ENCODE data around the gene SLC24A3. TPM values are rescaled to one million over a fixed set of nuclear protein-coding genes. Genes with fewer than 3 reads are reported as not detected.

The SLC24A3 gene
- total RNA-seq, 1 experiment from 2014 or later = not detected

- no peak for DNase-seq (ENCODE audit: low spot score)
Observed at GRCh38 chr20:19382386-19383340, 170.2 kb downstream of the SLC24A3 start.

GRCh38 chr20:19384940-19385339 lies 172.5 kb downstream of the SLC24A3 start:
- no peak for DNase-seq (ENCODE audit: low spot score)

GRCh38 chr20:19387251-19387650 lies 174.8 kb downstream of the SLC24A3 start:
- no peak for DNase-seq (ENCODE audit: low spot score)

GRCh38 chr20:19392344-19393130 lies 180.1 kb downstream of the SLC24A3 start:
- DNase-seq (ENCODE audit: low spot score) = no peak

GRCh38 chr20:19396460-19397081 lies 184.1 kb downstream of the SLC24A3 start:
- no peak for DNase-seq (ENCODE audit: low spot score)

GRCh38 chr20:19397226-19397625 lies 184.8 kb downstream of the SLC24A3 start:
- DNase-seq (ENCODE audit: low spot score) = no peak

- DNase-seq (ENCODE audit: low spot score) = no peak
Observed at GRCh38 chr20:19397666-19398065, 185.2 kb downstream of the SLC24A3 start.

- DNase-seq (ENCODE audit: low spot score) = no peak
Observed at GRCh38 chr20:19401096-19401495, 188.7 kb downstream of the SLC24A3 start.

GRCh38 chr20:19403549-19403948 lies 191.1 kb downstream of the SLC24A3 start:
- DNase-seq (ENCODE audit: low spot score) = no peak

- no peak for DNase-seq (ENCODE audit: low spot score)
Observed at GRCh38 chr20:19404826-19405225, 192.4 kb downstream of the SLC24A3 start.

GRCh38 chr20:19405958-19406357 lies 193.5 kb downstream of the SLC24A3 start:
- no peak for DNase-seq (ENCODE audit: low spot score)

- no peak for DNase-seq (ENCODE audit: low spot score)
Observed at GRCh38 chr20:19406381-19406780, 193.9 kb downstream of the SLC24A3 start.

GRCh38 chr20:19407196-19407595 lies 194.8 kb downstream of the SLC24A3 start:
- DNase-seq (ENCODE audit: low spot score) = no peak

GRCh38 chr20:19407736-19408135 lies 195.3 kb downstream of the SLC24A3 start:
- DNase-seq (ENCODE audit: low spot score) = peak; percentile 16

- no peak for DNase-seq (ENCODE audit: low spot score)
Observed at GRCh38 chr20:19408971-19409370, 196.5 kb downstream of the SLC24A3 start.

GRCh38 chr20:19411811-19412210 lies 199.4 kb downstream of the SLC24A3 start:
- no peak for DNase-seq (ENCODE audit: low spot score)

- DNase-seq (ENCODE audit: low spot score) = no peak
Observed at GRCh38 chr20:19412254-19412653, 199.8 kb downstream of the SLC24A3 start.

GRCh38 chr20:19414600-19414999 lies 202.2 kb downstream of the SLC24A3 start:
- no peak for DNase-seq (ENCODE audit: low spot score)

- DNase-seq (ENCODE audit: low spot score) = no peak
Observed at GRCh38 chr20:19415786-19416185, 203.3 kb downstream of the SLC24A3 start.

- no peak for DNase-seq (ENCODE audit: low spot score)
Observed at GRCh38 chr20:19416627-19417026, 204.2 kb downstream of the SLC24A3 start.

GRCh38 chr20:19419396-19419795 lies 207.0 kb downstream of the SLC24A3 start:
- DNase-seq (ENCODE audit: low spot score) = no peak
